NCI-H446 treated with DMSO at 0.1 percent for 48 hours (cell line): ENCODE measurements around the gene LRP5.
A peak's percentile ranks its signal among the peaks of the same experiment; 100 is the strongest.
"Not testable (repeated sequence)": the region's sequence is repeated elsewhere in the genome, so short reads cannot be mapped to it uniquely, and the experiment has no call there.

Experiments used
- DNase-seq: peaks from one replicate; lab custom pipeline; 2025; lab: John Stamatoyannopoulos, UW

The LRP5 gene

DNA sequence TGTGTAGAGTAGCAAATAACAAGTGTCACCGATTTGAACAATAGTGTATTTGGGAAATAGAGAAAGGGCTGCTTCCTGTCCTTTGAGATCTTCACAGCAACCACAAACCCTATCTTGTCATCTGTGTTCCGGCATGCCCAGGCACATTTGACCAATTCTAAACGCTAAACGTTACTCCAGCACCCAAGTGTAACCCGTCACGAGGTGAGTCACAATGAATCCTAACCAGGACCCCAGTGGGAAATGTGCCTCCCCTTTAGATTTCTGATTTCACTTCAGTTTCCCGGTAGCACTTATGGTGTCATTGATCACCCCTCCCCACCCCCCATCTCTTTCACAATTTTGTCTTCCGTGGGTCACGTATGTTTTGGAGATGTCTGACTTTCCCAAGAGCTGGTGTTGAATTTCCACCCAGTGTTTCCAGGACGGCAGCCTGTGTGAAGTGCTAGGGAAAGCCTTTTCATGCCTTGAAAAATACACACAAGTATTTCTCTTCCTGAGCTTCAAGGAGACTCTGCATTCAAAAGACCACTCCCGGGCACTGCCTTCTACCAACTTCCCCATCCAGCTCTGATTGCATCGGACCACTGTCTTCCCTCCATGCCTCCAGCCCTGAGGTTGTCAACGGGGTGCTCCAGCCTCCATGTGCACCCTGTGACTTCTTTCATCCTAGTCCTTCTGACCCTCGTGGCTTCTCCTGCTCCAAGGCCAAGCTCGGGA is 30.1 kb upstream of the LRP5 start:
- DNase-seq: no peak

DNA sequence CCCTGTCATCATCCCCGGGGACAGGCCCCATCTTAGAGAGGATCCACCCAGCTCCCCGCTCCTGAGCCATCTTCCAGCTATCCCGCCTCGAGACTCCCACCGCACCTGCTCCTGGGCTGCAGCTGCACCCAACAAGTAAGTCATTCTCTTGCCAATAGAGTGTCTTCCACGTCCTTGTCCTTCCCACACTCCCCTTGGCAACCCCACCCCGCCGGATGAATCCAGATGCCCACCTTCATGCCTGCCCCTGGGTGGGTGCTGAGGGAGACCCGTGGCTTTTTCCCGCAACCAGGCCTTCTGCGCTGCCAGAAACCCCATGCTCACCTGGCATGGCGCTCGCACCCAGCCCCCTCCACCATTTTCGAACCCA is 29.5 kb upstream of the LRP5 start:
- no peak for DNase-seq

DNA sequence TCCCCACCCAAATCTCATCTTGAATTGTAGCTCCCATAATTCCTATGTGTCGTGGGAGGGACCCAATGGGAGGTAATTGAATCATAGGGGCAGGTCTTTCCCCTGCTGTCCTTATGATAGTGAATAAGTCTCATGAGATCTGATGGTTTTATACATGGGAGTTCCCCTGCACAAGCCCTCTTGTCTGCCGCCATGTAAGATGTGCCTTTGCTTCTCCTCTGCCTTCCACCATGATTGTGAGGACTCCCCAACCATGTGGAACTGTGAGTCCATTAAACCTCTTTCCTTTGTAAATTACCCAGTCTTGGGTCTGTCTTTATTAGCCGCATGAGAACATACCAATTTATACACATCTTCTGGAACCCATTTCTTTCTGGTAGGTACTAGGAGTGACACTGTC is 27.8 kb upstream of the LRP5 start:
- not testable (repeated sequence) for DNase-seq

DNA sequence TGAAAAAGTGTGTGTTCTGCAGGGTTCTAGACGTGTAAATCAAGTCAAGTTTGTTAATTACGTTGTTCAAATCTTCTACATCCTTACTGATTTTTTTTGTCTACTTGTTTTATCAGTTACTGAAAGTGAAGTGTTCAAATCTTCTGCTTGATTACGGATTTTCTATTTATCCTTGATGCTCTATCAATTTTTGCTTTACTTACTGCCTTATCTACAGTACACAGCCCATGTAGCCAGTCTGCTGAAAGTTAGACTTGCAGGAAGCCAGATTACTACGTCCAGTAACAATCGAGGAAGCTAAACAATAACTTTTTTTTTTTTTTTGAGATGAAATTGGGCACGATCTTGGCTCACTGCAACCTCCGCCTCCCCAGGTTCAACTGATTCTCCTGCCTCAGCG is 25.0 kb upstream of the LRP5 start:
- DNase-seq: no peak

DNA sequence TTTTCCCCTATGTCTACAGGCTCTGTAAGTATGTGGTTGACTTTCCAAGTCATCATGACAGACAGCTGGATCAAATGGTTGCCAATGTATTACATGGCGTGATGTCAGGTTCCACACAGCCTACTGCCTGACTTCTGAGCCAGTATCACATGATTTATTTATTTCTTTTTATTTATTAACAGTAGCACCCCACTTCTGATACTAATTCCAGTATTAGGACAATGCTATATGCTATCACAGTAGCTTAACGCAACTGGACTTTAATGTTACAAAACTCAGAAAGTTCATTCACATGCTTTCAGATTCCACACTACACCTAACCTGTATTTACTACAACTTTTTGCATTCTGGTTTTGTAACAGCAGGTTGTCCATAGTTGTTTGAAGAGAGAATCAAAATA is 22.9 kb upstream of the LRP5 start:
- no peak for DNase-seq

DNA sequence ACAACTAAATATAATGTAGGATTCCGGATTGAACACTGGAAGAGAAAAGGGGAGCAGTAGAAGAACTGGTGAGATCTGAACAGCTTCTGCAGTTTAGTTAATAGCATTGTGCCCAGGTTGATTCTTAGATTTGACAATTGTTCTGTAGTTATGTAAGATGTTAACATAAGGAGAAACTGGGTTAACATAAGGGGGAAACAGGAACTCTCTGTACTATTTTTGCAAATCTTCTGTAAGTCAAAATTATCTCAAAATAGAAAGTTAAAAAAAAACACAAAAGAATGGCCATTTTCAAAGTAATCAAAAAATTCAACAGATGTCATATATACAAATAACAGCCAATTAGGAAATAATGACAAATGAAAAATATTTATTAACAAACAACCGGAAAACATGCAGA is 18.7 kb upstream of the LRP5 start:
- DNase-seq: no peak

DNA sequence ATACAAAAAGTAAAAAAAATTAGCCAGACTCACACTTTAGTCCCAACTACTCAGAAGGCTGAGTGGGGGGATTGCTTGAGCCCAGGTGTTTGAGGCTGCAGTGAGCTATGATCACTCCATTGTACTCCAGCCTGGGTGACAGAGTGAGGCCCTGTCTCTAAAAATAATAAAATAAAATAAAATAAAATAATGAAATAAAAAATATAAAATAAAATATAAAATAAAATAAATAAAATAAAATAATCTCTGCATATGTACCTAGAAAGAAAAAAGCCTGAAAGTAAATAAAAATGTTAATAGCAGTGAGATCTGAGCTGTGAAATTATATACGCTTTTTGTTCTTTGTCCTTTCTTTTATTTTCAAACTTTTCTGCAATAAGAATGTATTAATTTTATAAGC is 17.1 kb upstream of the LRP5 start:
- no peak for DNase-seq

DNA sequence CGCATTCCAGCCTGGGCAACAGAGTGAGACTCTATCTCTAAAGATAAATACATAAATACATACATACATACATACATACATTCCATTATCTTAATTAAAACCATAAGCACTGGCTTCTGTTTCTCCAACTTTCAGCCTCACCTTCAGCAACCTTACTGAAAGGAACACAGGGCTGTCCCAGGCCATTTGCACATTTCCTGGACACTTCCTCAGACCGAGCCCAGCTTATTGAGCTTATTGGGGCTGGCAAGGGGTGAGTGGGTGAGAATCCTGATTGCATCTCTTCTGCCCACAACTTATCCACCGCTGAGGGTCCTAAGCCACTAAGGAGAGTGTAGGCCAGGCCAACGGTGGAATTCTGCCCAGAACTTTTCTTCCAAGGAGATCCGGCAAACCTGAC is 16.5 kb upstream of the LRP5 start:
- no peak for DNase-seq

DNA sequence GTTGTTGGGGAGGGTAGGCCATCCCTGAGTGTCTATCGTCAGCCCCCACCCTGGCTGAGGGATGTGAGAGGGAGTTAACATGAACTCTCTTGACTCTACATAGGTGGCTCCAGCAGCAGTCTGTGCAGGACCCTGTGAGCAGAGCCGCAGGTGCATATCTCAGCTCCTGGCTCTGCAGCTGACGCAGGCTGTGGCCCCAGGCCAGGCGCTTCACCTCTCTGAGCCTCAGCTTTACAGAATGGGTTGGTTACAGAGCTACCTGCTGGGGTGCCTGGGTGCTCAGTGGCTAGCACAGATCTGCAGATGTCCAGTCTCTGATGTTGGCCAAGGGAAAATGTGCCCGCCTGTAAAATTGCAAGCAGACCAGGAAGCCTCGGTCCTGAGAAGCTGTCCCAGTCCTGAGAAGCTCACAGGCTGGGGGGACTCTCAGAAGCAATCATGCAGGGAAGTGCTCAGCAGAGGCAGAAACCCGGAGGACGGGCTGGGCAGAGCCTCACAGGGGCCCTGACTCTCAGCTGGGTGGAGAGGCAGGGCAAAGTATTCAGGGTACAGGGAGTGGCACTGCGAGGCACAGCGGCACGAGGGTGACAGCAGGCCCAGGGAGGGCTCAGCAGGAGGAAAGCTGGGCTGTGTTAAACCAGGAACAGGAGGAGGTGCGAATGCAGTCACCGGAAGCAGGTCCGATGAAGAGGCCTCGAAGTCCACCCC is 15.9 kb upstream of the LRP5 start:
- no peak for DNase-seq

DNA sequence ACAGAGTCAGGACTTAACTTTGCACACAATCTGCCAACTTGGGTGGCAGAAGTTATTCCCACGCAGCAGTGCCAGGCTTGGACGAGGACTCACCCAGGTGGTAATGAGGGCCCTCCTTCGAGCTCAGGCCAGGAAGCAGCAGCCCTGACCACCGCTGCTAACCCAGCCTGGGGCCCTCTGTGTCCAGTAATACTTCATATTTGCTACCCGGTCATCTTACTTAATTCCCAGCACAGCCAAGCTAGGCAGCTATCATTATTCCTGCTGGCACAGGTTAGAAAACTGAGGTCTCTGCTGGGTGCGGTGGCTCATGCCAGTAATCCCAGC is 15.4 kb upstream of the LRP5 start:
- DNase-seq: no peak

DNA sequence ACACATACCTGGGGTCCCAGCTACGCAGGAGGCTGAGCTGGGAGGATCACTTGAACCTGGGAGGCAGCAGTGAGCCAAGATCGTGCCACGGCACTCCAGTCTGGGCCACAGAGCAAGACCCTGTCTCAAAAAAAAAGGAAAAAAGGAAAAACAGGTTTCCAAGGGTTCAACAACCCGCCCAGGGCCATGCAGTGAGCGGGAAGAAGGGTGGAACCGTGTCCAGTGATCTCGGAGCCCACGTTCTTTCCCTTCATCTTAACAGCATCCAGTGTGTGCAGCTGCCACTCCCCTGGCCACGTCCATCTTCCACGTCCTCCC is 14.9 kb upstream of the LRP5 start:
- no peak for DNase-seq

DNA sequence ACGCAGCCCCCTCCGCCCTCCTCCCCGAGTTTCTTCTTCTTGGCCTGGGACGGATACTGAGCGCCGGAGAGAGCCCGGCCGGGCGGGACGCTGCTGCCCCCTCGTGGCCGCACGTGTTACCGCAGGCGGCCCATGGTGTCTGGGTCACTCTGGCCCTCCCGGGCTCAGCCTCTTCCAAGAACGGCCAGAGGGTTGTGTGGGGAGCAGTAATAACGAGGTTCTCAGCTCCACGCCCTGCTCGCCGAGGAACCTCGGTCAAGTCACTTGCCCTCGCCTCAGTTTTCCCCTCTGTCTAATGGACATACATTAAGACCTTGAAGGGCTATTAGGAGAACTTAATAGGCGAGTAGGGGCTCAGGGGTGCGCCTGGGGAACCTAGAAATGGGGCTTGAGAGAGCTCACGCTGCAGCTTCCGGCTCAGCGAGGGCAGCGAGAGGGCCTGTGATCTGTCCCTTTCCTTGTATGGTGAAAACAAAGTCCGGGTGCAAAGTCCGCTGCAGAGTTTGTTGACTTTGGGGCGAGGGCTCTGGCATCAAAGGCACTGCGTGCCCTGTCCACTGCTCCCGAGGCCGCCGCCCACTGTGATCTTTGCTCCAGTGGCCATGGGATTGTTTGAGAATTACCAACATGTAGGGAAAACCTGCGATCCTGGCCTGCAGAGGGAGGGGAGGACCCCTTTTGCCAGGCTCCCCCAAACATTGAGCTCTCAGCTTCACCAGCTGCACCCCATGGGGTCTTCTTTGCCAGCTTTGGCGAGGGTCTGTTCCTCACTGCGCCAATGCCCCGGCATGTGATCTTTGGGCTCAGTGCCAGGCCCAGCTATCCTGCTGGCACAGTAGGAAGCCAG is 14.4 kb upstream of the LRP5 start:
- DNase-seq: peak; percentile 37

DNA sequence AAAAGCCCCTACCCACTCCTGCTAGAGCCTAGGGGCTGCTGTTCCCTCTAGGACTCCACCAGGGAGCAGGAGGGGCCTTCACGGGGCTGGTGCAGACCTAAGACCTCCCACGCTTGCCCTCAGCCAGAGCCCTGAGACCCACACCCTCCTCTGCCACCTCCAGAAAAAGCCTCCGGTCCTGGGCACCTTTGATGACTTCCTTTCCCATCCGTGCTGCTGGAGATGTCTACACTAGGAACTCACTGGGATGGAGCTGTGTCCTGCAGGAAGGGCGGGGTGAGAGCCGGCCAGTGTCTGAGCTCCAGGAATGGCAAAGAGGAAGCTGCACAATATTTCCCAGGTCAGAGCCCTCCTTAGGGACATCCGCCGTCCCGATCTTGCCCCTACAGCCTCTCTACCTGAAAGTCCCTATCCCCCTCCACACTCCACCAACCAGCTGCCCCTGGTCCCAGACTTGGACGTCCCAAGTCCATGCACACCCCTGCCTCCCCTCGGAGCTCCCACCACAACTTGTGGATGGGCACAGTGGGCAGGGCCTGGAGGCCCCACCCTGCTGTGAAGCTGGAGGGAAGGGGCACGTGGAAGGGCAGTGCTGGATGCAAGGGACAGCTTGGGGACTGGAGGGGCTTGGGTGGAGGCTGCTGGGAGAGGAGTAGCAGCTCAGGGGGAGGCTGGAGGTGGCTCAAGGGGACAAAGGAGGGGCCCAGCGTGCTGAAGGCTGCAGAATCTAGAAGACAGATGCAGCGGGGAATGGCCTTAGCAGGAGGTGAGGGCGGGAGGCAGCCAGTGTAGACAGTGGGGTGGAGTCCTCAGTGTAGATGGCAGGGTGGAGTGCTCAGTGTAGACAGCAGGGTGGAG is 13.5 kb upstream of the LRP5 start:
- DNase-seq: no peak

DNA sequence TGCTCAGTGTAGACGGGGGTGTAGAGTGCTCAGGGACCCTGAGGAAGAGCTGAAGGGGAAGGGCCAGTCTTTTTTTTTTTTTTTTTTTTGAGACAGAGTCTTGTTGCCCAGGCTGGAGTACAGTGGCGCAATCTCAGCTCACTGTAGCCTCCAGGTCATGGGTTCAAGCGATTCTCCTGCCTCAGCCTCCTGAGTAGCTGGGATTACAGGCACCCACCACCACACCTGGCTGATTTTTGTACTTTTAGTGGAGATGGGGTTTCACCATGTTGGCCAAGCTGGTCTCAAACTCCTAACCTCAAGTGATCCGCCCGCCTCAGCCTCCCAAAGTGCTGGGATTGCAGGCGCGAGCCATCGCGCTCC is 12.9 kb upstream of the LRP5 start:
- DNase-seq: not testable (repeated sequence)

DNA sequence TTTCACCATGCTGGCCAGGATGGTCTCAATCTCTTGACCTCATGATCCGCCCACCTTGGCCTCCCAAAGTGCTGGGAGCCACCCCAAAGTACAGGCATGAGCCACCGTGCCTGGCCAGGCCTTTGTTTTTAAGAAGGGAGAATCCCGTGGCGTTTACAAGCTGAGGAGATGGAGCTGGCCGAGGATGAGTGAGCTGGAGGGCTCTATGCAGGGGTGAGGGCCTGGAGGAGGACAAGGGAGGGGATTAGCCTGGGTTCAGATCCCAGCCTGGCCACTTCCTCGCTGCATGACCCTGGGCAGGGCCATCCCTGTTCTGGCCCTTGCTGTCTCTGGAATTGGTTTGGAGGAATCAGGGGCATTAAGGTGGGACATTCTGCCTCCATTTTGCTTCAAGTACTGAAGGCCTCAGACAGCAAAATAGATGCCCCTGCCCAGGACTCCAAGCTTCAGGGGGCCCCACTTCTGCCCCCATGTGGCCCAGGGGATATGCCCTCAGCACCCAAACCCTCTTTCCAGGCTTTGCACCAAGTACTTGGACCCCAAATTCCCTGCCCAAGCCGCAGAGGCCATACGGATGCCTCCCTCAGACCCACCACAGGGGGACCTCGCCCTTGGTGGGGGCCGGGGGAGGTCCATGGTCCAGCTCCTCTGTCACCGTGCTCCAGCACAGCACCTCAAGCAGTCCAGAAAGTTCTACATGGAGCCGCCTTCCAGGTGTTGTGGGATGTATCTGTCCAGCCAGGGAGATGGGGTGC is 12.1 kb upstream of the LRP5 start:
- no peak for DNase-seq

DNA sequence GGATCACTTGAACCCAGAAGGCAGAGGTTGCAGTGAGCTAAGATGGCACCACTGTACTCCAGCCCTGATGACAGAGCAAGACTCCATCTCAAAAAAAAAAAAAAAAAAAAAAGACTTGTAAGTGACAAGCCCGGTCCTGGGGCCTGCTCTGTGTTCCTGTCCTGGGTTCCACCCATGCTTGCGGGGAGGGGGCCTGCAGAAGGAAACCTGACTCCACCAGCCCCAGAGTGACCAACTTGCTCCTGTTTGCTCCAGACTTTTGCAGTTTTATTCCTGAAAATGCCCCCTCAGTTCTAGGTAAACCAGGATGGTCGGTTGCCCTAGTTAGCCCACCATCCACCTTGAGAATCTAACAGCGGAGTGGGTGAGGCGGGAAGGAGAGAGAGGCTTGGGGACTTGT is 10.1 kb upstream of the LRP5 start:
- no peak for DNase-seq

DNA sequence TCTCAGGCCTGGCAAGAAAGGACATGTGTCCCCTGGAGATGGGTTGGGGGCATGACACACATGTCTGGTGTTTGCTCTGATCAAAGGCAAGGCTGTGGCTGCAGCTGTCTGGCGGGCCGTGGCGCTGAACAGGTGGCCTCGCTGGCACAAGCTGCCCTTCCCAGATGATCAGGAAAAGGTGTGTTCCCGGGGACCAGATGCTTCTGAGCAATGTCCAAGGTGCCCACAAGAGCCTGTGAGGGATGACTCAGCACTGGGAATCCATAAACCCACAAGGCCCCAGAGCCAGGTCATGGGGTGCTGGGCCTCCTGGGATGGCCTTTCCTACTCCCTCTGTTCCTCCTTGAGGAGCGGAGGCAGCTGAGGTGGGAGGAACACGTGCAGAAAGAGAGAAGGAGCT is 9.7 kb upstream of the LRP5 start:
- DNase-seq: no peak

DNA sequence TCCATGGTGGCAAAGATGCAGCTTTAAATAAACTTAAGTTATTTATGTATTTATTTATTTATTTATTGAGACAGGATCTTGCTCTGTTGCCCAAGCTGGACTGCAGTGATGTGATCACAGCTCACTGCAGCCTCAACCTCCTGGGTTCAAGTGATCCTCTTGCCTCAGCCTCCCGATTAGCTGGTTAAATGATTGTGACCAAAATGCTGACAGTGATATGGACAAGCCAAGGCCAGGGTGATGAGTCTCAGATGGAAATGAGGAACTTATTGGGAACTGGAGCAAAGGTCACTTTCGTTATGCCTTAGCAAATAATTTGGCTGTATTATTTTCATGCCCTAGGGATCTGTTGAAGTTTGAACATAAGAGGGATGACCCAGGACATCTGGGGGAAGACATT is 9.3 kb upstream of the LRP5 start:
- no peak for DNase-seq

DNA sequence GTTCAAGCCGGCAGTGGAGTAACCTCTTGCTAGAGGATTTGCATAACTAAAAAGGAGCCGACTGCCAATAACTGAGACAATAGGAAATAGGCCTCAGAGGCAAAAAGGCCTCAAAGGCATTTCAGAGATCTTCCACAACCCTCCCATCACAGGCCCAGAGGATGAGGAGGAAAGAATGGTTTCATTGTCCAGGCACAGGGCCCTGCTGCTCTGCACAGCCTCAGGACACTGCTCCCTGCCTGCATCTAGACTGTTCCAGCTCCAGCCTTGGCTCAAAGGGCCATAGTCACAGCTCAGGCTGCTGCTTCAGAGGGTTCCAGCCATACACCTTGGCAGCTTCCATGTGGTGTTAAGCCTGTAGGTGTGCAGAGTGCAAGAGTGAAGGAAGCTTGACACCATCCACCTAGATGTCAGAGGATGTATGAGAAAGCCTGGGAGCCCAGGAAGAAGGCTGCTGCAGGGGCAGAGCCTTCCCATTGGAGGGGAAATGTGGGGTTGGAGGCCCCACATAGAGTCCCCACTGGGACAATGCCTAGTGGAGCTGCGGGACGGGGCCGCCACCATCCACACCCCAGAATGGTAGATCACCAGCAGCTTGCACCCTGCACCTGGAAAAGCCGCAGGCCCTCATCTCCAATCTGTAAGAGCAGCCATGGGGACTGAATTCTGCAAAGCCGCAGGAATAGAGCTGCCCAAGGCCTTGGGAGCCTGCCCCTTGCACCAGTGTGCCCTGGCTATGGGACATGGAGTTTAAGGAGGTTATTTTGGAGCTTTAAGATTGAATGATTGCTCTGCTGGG is 8.2 kb upstream of the LRP5 start:
- DNase-seq: no peak

DNA sequence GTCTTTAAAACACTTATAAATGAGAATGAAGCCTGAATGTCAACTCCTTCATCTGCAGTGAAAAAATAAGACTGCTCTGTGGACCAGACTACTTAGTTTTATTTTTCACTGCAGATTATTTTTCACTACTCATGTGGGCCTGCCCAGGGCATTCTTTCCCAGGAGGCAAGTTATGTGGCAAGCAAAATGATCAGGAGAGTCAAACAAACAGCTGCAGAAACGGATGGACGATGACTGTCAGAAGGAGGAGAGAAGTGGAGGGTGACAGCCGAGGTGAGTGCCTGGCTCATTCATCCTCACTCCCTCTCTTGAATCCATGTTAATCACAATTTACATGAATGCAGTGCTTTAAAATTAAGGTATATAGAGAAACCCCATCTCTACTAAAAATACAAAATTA is 5.8 kb upstream of the LRP5 start:
- no peak for DNase-seq

DNA sequence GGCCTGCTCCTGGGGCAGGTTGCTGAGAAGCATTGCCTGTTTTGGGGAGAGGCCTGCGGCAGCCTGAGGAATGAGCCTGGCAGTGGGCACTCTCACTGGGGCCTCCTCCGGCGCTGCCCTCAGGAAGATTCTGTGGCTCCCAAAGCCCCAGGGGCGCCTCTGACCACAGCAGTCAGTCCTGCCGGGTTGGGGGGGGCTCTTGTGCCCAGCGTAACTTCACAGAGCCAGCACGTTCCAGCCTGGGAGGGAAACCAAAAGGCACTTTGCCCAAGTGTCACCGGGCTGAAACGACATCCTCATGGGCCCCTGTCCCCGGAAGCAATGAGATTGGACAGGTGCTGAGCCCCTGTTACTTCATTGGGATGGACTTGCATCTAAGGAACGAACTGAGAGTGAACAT is 4.3 kb upstream of the LRP5 start:
- DNase-seq: no peak
